Astrocyte (in vitro differentiated cells and primary cell): ENCODE results near the gene IRF4.

ENCODE experiments used
- EZH2 ChIP-seq: IDR thresholded peaks from 2 replicates; pipeline ENCODE4 v1.6.1; 2012; ENCODE audit warnings: mild to moderate bottlenecking, low read length, inconsistent platforms; ENCODE audit not compliant: insufficient read depth
- TF ChIP-seq, protein P1 (sequence below): IDR thresholded peaks from 2 replicates; pipeline ENCODE4 v1.5.1; 2011; ENCODE audit warnings: low read depth, mild to moderate bottlenecking, inconsistent platforms, low read length, moderate library complexity; ENCODE audit not compliant: insufficient read depth

DNA sequence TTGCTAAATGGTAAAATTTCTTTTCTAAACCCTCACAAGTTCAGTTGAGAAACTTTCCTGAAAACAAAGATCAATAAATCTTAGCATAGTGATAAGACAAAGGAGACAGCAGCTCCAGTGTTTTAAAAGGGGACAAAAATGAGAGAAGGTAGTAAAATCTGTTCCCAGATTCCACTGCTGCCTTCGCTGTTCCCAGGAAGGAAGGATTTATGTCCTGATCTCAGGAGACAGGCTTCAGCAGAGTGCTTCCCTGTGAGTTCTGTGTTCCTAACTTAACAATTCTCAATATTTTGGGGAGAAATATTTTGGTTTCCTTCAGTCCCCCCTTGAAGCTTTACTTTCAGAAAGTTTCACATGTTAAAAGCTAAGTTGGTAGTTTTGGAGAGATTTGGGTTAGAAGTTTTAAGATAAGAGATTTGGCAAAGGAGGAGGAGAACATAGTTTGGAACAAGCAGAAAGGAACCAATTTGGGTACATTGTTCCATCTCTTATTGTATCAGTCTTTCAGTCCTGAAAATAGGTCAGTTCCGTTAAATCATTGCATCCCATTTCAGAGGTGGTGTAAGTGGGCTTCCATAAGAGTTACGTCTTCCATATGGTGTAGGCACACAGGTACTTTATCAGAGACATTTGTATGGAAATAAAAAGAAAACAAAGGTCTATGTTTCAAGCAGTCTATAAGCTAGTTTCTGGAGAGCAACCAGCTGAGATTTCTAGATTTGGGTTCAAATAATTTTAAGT, 20.8 kb downstream of the IRF4 start:
- TF ChIP-seq, protein P1, sequence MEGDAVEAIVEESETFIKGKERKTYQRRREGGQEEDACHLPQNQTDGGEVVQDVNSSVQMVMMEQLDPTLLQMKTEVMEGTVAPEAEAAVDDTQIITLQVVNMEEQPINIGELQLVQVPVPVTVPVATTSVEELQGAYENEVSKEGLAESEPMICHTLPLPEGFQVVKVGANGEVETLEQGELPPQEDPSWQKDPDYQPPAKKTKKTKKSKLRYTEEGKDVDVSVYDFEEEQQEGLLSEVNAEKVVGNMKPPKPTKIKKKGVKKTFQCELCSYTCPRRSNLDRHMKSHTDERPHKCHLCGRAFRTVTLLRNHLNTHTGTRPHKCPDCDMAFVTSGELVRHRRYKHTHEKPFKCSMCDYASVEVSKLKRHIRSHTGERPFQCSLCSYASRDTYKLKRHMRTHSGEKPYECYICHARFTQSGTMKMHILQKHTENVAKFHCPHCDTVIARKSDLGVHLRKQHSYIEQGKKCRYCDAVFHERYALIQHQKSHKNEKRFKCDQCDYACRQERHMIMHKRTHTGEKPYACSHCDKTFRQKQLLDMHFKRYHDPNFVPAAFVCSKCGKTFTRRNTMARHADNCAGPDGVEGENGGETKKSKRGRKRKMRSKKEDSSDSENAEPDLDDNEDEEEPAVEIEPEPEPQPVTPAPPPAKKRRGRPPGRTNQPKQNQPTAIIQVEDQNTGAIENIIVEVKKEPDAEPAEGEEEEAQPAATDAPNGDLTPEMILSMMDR: no peak
- no peak for TF ChIP-seq EZH2
